PC-3 (cell line): ENCODE measurements around the gene CAPZB. TPM values are rescaled to one million over a fixed set of nuclear protein-coding genes. Genes with fewer than 3 reads are reported as not detected.

Experiments used
- ATAC-seq: fragments of 200-7000 bp; cut with Tn5 transposase; 2 replicates; pipeline ENCODE4 v1.9.1; 2020; ENCODE audit warnings: mild to moderate bottlenecking, moderate library complexity
- BruUV-seq: library from RNA; stranded (reverse); fragments of 400-500 nt; replicated peaks from 2 replicates; lab custom pipeline; 2021; lab: Mats Ljungman, UMichigan
- CTCF ChIA-PET: fragments of 300-600 bp; sonication (Branson Sonifier 250); formaldehyde crosslinking; loops from one replicate; lab custom pipeline; 2022; ENCODE audit warnings: antibody characterized with exemption; lab: Charles Lee
- POLR2A ChIA-PET: fragments of 300-600 bp; sonication (Branson Sonifier 250); formaldehyde crosslinking; loops from one replicate; lab custom pipeline; 2022; ENCODE audit warnings: antibody characterized with exemption; ENCODE audit not compliant: unreplicated experiment; lab: Charles Lee
- DNase-seq: peaks from one replicate; pipeline ENCODE4 v3.0.0-alpha.2; 2015
- H2AFZ ChIP-seq: fragments of 300-600 bp; sonication (generic); 2 replicates; pipeline ENCODE4 v1.6.0; 2016; ENCODE audit warnings: antibody characterized with exemption, low read length
- H3F3A ChIP-seq: fragments of 300-600 bp; sonication (generic); one replicate; pipeline ENCODE4 v1.6.0; 2017; ENCODE audit warnings: antibody characterized with exemption, low read length, control low read depth, mild to moderate bottlenecking; ENCODE audit not compliant: unreplicated experiment
- H3K27ac ChIP-seq: fragments of 300-600 bp; sonication (generic); 2 replicates; pipeline ENCODE4 v1.5.1; 2016; ENCODE audit warnings: mild to moderate bottlenecking, low read length
- H3K27me3 ChIP-seq: fragments of 300-600 bp; sonication (generic); 2 replicates; pipeline ENCODE4 v1.6.1; 2016; ENCODE audit warnings: low read length, mixed read lengths
- H3K36me3 ChIP-seq: fragments of 300-600 bp; sonication (generic); 2 replicates; pipeline ENCODE4 v1.6.1; 2016; ENCODE audit warnings: low read depth, mixed run types, low read length, mixed read lengths
- H3K4me1 ChIP-seq: fragments of 300-600 bp; sonication (generic); 2 replicates; pipeline ENCODE4 v1.5.1; 2016; ENCODE audit warnings: low read length; ENCODE audit not compliant: insufficient read depth
- H3K4me2 ChIP-seq: fragments of 300-600 bp; sonication (generic); 2 replicates; pipeline ENCODE4 v1.6.0; 2016; ENCODE audit warnings: low read length
- H3K4me3 ChIP-seq: fragments of 300-600 bp; sonication (generic); 2 replicates; pipeline ENCODE4 v1.5.1; 2016; ENCODE audit warnings: mild to moderate bottlenecking, low read length, mixed read lengths
- H3K79me2 ChIP-seq: fragments of 300-600 bp; sonication (generic); 2 replicates; pipeline ENCODE4 v1.6.1; 2017; ENCODE audit warnings: low read length, mixed read lengths
- H3K9ac ChIP-seq: fragments of 300-600 bp; sonication (generic); 2 replicates; pipeline ENCODE4 v1.6.0; 2016; ENCODE audit warnings: mild to moderate bottlenecking, low read length
- H3K9me2 ChIP-seq: fragments of 300-600 bp; sonication (generic); replicated peaks from 2 replicates; pipeline ENCODE4 v1.6.1; 2016; ENCODE audit warnings: mixed run types, low read length, mixed read lengths
- H3K9me3 ChIP-seq: fragments of 300-600 bp; sonication (generic); 2 replicates; pipeline ENCODE4 v1.6.1; 2016; ENCODE audit warnings: low read length, mixed read lengths
- H4K20me1 ChIP-seq: fragments of 300-600 bp; sonication (generic); 2 replicates; pipeline ENCODE4 v1.6.1; 2016; ENCODE audit warnings: low read length, mixed read lengths
- CTCF ChIP-seq: fragments of 300-600 bp; sonication (generic); conservative IDR thresholded peaks from 2 replicates; pipeline ENCODE4 v1.5.1; 2017; ENCODE audit warnings: antibody characterized with exemption, low read depth, mild to moderate bottlenecking, low read length
- EZH2 ChIP-seq: fragments of 300-600 bp; sonication (generic); IDR thresholded peaks from one replicate; pipeline ENCODE4 v1.6.1; 2017; ENCODE audit warnings: antibody characterized with exemption, mild to moderate bottlenecking, low read length; ENCODE audit not compliant: unreplicated experiment
- EZH2phosphoT487 ChIP-seq: fragments of 300-600 bp; sonication (generic); IDR thresholded peaks from 2 replicates; pipeline ENCODE4 v1.6.1; 2018; ENCODE audit warnings: mild to moderate bottlenecking, antibody characterized with exemption, low read length, borderline replicate concordance
- intact Hi-C: fragments of 100-400 bp; cut with micrococcal nuclease; formaldehyde crosslinking; loops from 2 replicates; pipeline ENCODE4 v1.9.0; 2023
- total RNA-seq: library from RNA; depleted of rRNA; stranded (reverse); fragments of >200 nt; gene quantifications from 2 replicates; pipeline ENCODE4 v1.2.3, GENCODE V29; 2014

The CAPZB gene
- total RNA-seq, 1 experiment from 2014 or later: 86.7 TPM

DNA sequence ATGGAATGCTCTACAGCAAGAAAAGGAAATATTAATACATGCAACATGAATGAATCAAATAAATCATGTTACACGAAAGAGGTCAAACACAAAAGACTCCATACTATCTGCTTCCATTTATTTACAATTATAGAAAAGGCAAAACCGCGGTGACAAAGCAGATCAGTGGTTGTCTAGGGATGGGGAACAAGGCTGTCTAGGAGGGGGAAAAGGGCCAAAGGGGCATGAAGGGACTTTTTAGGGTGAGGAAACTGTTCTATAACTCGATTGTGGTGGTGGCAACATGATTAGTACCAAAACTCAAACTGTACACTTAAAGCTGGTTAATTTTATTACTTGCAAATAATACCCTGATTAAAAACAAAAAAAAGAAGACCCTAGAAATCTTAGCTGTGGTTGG is 20.6 kb downstream of the CAPZB start:
- intact Hi-C loops: no loop called here
- BruUV-seq: no TSS peak
- POLR2A ChIA-PET: interaction anchor here (0.5 kb wide), 1 partner anchor 52 kb away, joined by 4 read pairs; no protein-coding TSS in a partner anchor
- H3K36me3 ChIP-seq: 0 out of 2 replicates have a peak, but pooled peaks cover 3% of the 10 kb centered on the region
- H3K79me2 ChIP-seq: peaks cover 92% of the 10 kb centered on the region
- H3K4me1 ChIP-seq: peaks cover 22% of the 10 kb centered on the region
- no peak overlapping the region for H3K27ac ChIP-seq
- no peaks in the 10 kb centered on the region for H3K9me3 ChIP-seq
- peaks cover 53% of the 10 kb centered on the region for H4K20me1 ChIP-seq
- H3K4me3 ChIP-seq: no peak overlapping the region
- DNase-seq (no peak), ATAC-seq (no peak)
- H3K27me3 ChIP-seq: no peaks in the 10 kb centered on the region
- H3K9me2 ChIP-seq: no peaks in the 10 kb centered on the region
- no peaks in the 10 kb centered on the region for H3F3A ChIP-seq
- H3K4me2 ChIP-seq: no peak overlapping the region
- CTCF ChIA-PET: no interaction called here
- no peak for TF ChIP-seq EZH2
- no peak for TF ChIP-seq EZH2phosphoT487
- no peak for TF ChIP-seq CTCF
- H2AFZ ChIP-seq: no peak overlapping the region
- H3K9ac ChIP-seq: no peak overlapping the region

- Histone ChIP-seq H3K27ac (no peak overlapping the region), H3K4me3 (no peak overlapping the region), H3K9ac (no peak overlapping the region), H3K36me3 (0 out of 2 replicates have a peak, but pooled peaks cover 3% of the 10 kb centered on the region), H3K4me2 (no peak overlapping the region), H4K20me1 (peaks cover 48% of the 10 kb centered on the region), H3K79me2 (peaks cover 92% of the 10 kb centered on the region), H3K27me3 (no peaks in the 10 kb centered on the region), H3K9me3 (no peaks in the 10 kb centered on the region), H3K9me2 (no peaks in the 10 kb centered on the region), H2AFZ (no peak overlapping the region), H3F3A (no peaks in the 10 kb centered on the region), H3K4me1 (peaks cover 10% of the 10 kb centered on the region; the same call in 1 of the 2 replicates)
- ATAC-seq: no peak
- no TSS peak for BruUV-seq
- TF ChIP-seq EZH2 (no peak), EZH2phosphoT487 (no peak), CTCF (no peak)
- intact Hi-C loops: no loop called here
- POLR2A ChIA-PET: no interaction called here
- DNase-seq: no peak
- CTCF ChIA-PET: no interaction called here
Observed at GRCh38 chr1:19463504-19463803, 21.9 kb downstream of the CAPZB start.

DNA sequence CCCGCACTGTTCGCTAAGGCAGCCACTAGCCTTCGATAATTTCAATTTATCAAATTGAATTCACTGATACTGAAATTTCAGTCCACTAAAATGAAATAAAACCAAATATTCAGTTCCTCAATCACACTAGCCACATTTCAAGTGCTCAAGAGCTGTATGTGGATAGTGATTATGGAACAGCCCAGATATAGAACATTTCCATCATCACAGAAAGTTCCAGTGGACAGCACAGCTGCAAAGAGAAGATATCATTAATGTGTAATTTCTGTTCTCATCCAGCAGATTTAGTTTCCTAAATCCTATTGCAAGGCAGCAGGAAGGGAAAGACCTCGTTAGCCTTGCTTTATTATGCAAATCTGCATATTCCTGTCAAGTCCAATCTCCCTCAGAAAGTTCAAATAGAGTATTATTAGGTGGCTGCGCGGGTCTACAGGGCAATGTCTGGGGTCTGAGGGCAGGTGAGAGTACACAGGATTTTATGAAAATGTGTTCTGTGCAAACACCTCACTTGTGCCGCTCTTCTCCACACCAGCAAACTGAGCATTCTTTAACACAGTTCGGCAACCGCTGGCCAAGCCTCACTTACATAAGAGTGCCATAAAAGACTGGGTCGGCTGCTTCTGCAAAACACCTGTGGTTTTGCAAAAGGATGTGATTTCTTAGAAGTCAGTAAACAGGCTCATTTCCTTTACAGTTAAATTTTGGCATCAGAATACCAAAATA is 22.4 kb downstream of the CAPZB start:
- DNase-seq: no peak
- BruUV-seq: no TSS peak
- peaks cover 44% of the 10 kb centered on the region for H4K20me1 ChIP-seq

More for the DNA sequence above, 22.4 kb downstream of the CAPZB start:
- peaks cover 5% of the 10 kb centered on the region; the same call in 1 of the 2 replicates for H3K4me1 ChIP-seq
- POLR2A ChIA-PET: no interaction called here
- H3K4me2 ChIP-seq: no peak overlapping the region
- H3K9me3 ChIP-seq: no peaks in the 10 kb centered on the region
- peaks cover 92% of the 10 kb centered on the region for H3K79me2 ChIP-seq
- H2AFZ ChIP-seq: no peak overlapping the region
- H3K9me2 ChIP-seq: no peaks in the 10 kb centered on the region
- peak; percentile 45; the same call in 1 of the 2 replicates for ATAC-seq
- intact Hi-C loops: no loop called here
- H3K9ac ChIP-seq: no peak overlapping the region
- CTCF ChIA-PET: no interaction called here
- H3K27me3 ChIP-seq: no peaks in the 10 kb centered on the region
- no peaks in the 10 kb centered on the region for H3F3A ChIP-seq
- H3K36me3 ChIP-seq: 0 out of 2 replicates have a peak, but pooled peaks cover 3% of the 10 kb centered on the region
- H3K4me3 ChIP-seq: no peak overlapping the region
- TF ChIP-seq EZH2: no peak
- TF ChIP-seq EZH2phosphoT487: no peak
- TF ChIP-seq CTCF: no peak
- no peak overlapping the region for H3K27ac ChIP-seq
